GM18909 (cell line): ENCODE data around the gene CDH23.

Experiments used
- ATAC-seq: cut with Tn5 transposase; IDR thresholded peaks from one replicate; pipeline ENCODE4 v1.9.1; 2021; ENCODE audit warnings: mild to moderate bottlenecking; ENCODE audit not compliant: unreplicated experiment, poor library complexity

The CDH23 gene

GRCh38 chr10:71753960-71754505 lies 357.3 kb downstream of the CDH23 start:
- no peak for ATAC-seq

GRCh38 chr10:71754562-71754961 lies 357.8 kb downstream of the CDH23 start:
- ATAC-seq, result no peak

- ATAC-seq, result no peak
Observed at GRCh38 chr10:71755179-71755879, 358.6 kb downstream of the CDH23 start.

GRCh38 chr10:71756311-71757191 lies 359.8 kb downstream of the CDH23 start:
- no peak for ATAC-seq

GRCh38 chr10:71757399-71757922 lies 360.7 kb downstream of the CDH23 start:
- no peak for ATAC-seq

- ATAC-seq, result no peak
Observed at GRCh38 chr10:71761105-71761511, 364.4 kb downstream of the CDH23 start.

GRCh38 chr10:71761541-71762113 lies 364.9 kb downstream of the CDH23 start:
- ATAC-seq, result no peak

GRCh38 chr10:71762324-71762723 lies 365.6 kb downstream of the CDH23 start:
- ATAC-seq, result no peak

GRCh38 chr10:71763352-71764127 lies 366.8 kb downstream of the CDH23 start:
- ATAC-seq, result no peak

GRCh38 chr10:71765176-71765904 lies 368.6 kb downstream of the CDH23 start:
- no peak for ATAC-seq

- ATAC-seq, result no peak
Observed at GRCh38 chr10:71765906-71766716, 369.4 kb downstream of the CDH23 start.

- no peak for ATAC-seq
Observed at GRCh38 chr10:71766717-71767419, 370.1 kb downstream of the CDH23 start.

- no peak for ATAC-seq
Observed at GRCh38 chr10:71767420-71768035, 370.8 kb downstream of the CDH23 start.

- ATAC-seq, result peak; percentile 12
Observed at GRCh38 chr10:71769279-71769823, 372.6 kb downstream of the CDH23 start.

GRCh38 chr10:71770255-71770654 lies 373.5 kb downstream of the CDH23 start:
- ATAC-seq, result no peak

GRCh38 chr10:71770789-71771188 lies 374.1 kb downstream of the CDH23 start:
- ATAC-seq, result no peak

GRCh38 chr10:71771204-71771603 lies 374.5 kb downstream of the CDH23 start:
- ATAC-seq, result no peak
